Keratinocyte (primary cell): ENCODE measurements around the gene DDX43. TPM values are rescaled to one million over a fixed set of nuclear protein-coding genes. Genes with fewer than 3 reads are reported as not detected.

Experiments used
- DNase-seq: peaks from one replicate; pipeline ENCODE4 v3.0.0-alpha.2; 2011; ENCODE audit warnings: low read depth, missing footprints, low spot score
- FAIRE-seq: peaks from 2 replicates; lab custom pipeline; 2011; peaks lifted over from hg19 to GRCh38; lab: Jason Lieb, UNC
- H2AFZ ChIP-seq: 2 replicates; pipeline ENCODE4 v1.6.0; 2012; ENCODE audit warnings: low read length, control low read depth, inconsistent platforms; ENCODE audit not compliant: control insufficient read depth
- H3K27ac ChIP-seq: 2 replicates; pipeline ENCODE4 v1.5.1; 2011; ENCODE audit warnings: low read length; ENCODE audit not compliant: control insufficient read depth, insufficient read depth
- H3K27me3 ChIP-seq: 3 replicates; pipeline ENCODE4 v1.6.0; 2011; ENCODE audit warnings: low read length; ENCODE audit not compliant: control insufficient read depth, insufficient read depth; ENCODE audit errors: extremely low read depth
- H3K36me3 ChIP-seq, 2 experiments: 2 replicates in 1 of 2; 3 replicates in 1 of 2; pipeline ENCODE4 v1.5.1; 2011; ENCODE audit warnings: low read length in 2 of 2, mild to moderate bottlenecking in 1 of 2; ENCODE audit not compliant: control insufficient read depth in 2 of 2, insufficient read depth in 2 of 2; ENCODE audit errors: extremely low read depth in 1 of 2
- H3K4me1 ChIP-seq: 3 replicates; pipeline ENCODE4 v1.5.1; 2011; ENCODE audit warnings: low read length; ENCODE audit not compliant: control insufficient read depth, insufficient read depth; ENCODE audit errors: extremely low read depth
- H3K4me2 ChIP-seq: 3 replicates; pipeline ENCODE4 v1.6.0; 2011; ENCODE audit warnings: low read depth, low read length; ENCODE audit not compliant: control insufficient read depth, insufficient read depth; ENCODE audit errors: extremely low read depth
- H3K4me3 ChIP-seq, 3 experiments: fragments of 200-600 bp in 1 of 3; sonication (generic) in 1 of 3; 2 replicates in 2 of 3; 3 replicates in 1 of 3; pipeline ENCODE4 v1.5.1; 2011 to 2016; ENCODE audit warnings: low read length in 3 of 3, mild to moderate bottlenecking in 3 of 3, control low read depth in 2 of 3, inconsistent platforms in 1 of 3, low read depth in 1 of 3, mixed read lengths in 1 of 3, mixed run types in 1 of 3, moderate library complexity in 1 of 3; ENCODE audit not compliant: control insufficient read depth in 2 of 3, insufficient read depth in 2 of 3; ENCODE audit errors: extremely low read depth in 1 of 3
- H3K79me2 ChIP-seq: 2 replicates; pipeline ENCODE4 v1.6.0; 2012; ENCODE audit warnings: low read length; ENCODE audit not compliant: control insufficient read depth, insufficient read depth
- H3K9ac ChIP-seq: 3 replicates; pipeline ENCODE4 v1.6.0; 2011; ENCODE audit warnings: low read length; ENCODE audit not compliant: control insufficient read depth, insufficient read depth; ENCODE audit errors: extremely low read depth
- H3K9me1 ChIP-seq: 3 replicates; pipeline ENCODE4 v1.6.0; 2011; ENCODE audit warnings: low read length; ENCODE audit not compliant: control insufficient read depth, insufficient read depth; ENCODE audit errors: extremely low read depth
- H3K9me3 ChIP-seq: 2 replicates; pipeline ENCODE4 v1.5.1; 2012; ENCODE audit warnings: low read depth, low read length; ENCODE audit not compliant: control insufficient read depth
- H4K20me1 ChIP-seq: 3 replicates; pipeline ENCODE4 v1.6.0; 2011; ENCODE audit warnings: low read length; ENCODE audit not compliant: control insufficient read depth, insufficient read depth; ENCODE audit errors: extremely low read depth
- CTCF ChIP-seq, 3 experiments: IDR thresholded peaks in 1 of 3; conservative IDR thresholded peaks in 1 of 3; optimal IDR thresholded peaks in 1 of 3; 2 replicates in 2 of 3; 3 replicates in 1 of 3; pipeline versions ENCODE3 to v1.5.1; 2011; ENCODE audit warnings: low read length in 3 of 3, mild to moderate bottlenecking in 3 of 3, moderate library complexity in 2 of 3, control low read depth in 1 of 3, inconsistent platforms in 1 of 3; ENCODE audit not compliant: insufficient read depth in 2 of 3; ENCODE audit errors: extremely low read depth in 1 of 3
- EZH2 ChIP-seq: IDR thresholded peaks from one replicate; pipeline ENCODE4 v1.6.1; 2012; ENCODE audit warnings: inconsistent platforms, mild to moderate bottlenecking, low read length, moderate library complexity
- dilution Hi-C: fragments of 300-500 bp; cut with MboI; formaldehyde crosslinking; loops from one replicate; pipeline ENCODE4 v1.7.0; 2020; ENCODE audit warnings: low sequenced_read_pairs; ENCODE audit not compliant: extremely low pct_ligation_motif_present
- polyA plus RNA-seq, 5 experiments: library from polyadenylated mRNA; depleted of rRNA in 3 of 5; stranded (reverse) in 3 of 5; stranded (forward) in 1 of 5; unstranded in 1 of 5; fragments of >200 nt; gene quantifications; 1 replicate in 1 of 5; 2 replicates in 3 of 5; 3 replicates in 1 of 5; pipeline versions ENCODE4 v1.2.1 to v1.2.3, GENCODE V29; 2011 to 2012; ENCODE audit warnings: missing spikeins in 2 of 5, low read depth in 1 of 5, low replicate concordance in 1 of 5

The DDX43 gene
- polyA plus RNA-seq, 1 donor (not counting 4 experiments of a cell fraction or from before 2014, with no cell fraction given) = 0.33 TPM

GRCh38 chr6:73363537-73363875 lies 31.1 kb upstream of the DDX43 start:
- Histone ChIP-seq H3K4me1 (no peaks in the 10 kb centered on the region), H4K20me1 (no peaks in the 10 kb centered on the region), H2AFZ (no peak overlapping the region), H3K9me3 (no peaks in the 10 kb centered on the region), H3K9ac (no peak overlapping the region), H3K36me3 (no peaks in the 10 kb centered on the region), H3K27ac (no peak overlapping the region), H3K79me2 (no peaks in the 10 kb centered on the region), H3K27me3 (no peaks in the 10 kb centered on the region), H3K4me2 (no peak overlapping the region), H3K4me3 (no peak overlapping the region), H3K9me1 (no peaks in the 10 kb centered on the region)
- TF ChIP-seq EZH2 (no peak), CTCF (optimal IDR thresholded peaks at IDR 0.05 in 1 of 3, IDR thresholded peaks at IDR 0.05 in 1 of 3, conservative IDR thresholded peaks at IDR 0.05 in 1 of 3; ENCODE audit: extremely low read depth in 1 of 3, insufficient read depth in 2 of 3, low read length in 3 of 3) (no peak)
- DNase-seq (no peak), FAIRE-seq (no peak)
- dilution Hi-C loops = no loop called here

DNA sequence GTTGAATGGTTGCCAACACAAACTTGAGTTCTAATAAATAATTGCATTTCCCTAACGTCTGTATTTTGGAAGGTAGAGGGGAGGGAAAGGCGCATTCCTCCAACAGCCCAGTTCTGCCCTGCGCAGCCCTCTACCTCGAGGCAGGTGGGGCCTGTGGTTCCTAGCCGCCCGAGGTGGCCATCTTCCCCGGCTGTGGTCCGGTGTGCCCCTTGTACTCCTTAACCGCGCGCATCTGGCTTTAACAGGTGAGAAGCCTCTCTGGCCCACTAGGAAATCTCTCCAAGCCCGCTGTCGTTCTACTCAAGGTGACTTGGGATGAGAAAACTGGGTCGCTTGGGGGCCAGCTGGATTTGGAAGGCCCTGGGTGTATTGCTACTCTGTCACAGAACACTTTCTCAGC lies 30.5 kb upstream of the DDX43 start:
- H3K4me1 ChIP-seq = no peaks in the 10 kb centered on the region
- no peaks in the 10 kb centered on the region for H3K36me3 ChIP-seq
- FAIRE-seq = no peak
- no peak overlapping the region for H3K27ac ChIP-seq
- no peaks in the 10 kb centered on the region for H3K79me2 ChIP-seq
- DNase-seq = no peak
- H3K9ac ChIP-seq = no peak overlapping the region
- H3K9me3 ChIP-seq = no peaks in the 10 kb centered on the region
- H3K9me1 ChIP-seq = peaks cover 2% of the 10 kb centered on the region
- H3K4me3 ChIP-seq = no peak overlapping the region
- no peak overlapping the region for H3K4me2 ChIP-seq
- H3K27me3 ChIP-seq = no peaks in the 10 kb centered on the region
- H4K20me1 ChIP-seq = no peaks in the 10 kb centered on the region
- TF ChIP-seq EZH2 (no peak), CTCF (optimal IDR thresholded peaks at IDR 0.05 in 1 of 3, IDR thresholded peaks at IDR 0.05 in 1 of 3, conservative IDR thresholded peaks at IDR 0.05 in 1 of 3; ENCODE audit: extremely low read depth in 1 of 3, insufficient read depth in 2 of 3, low read length in 3 of 3) (no peak)
- H2AFZ ChIP-seq = no peak overlapping the region
- dilution Hi-C loops = no loop called here
